HEK293 (cell line): Measurements from ENCODE around the gene SLC12A1.
A peak's percentile ranks its signal among the peaks of the same experiment; 100 is the strongest.

ENCODE experiments used
- CTCF ChIA-PET: fragments of 350-600 bp; formaldehyde crosslinking; extraction: SDS; loops from one replicate; lab custom pipeline; 2021; ENCODE audit warnings: antibody characterized with exemption; lab: Yijun Ruan, JAX
- POLR2A ChIA-PET: fragments of 300-600 bp; formaldehyde crosslinking; extraction: SDS; loops from one replicate; lab custom pipeline; 2020; ENCODE audit warnings: antibody characterized with exemption, inconsistent platforms; lab: Yijun Ruan, JAX
- H3K27ac ChIP-seq: fragments of 200-500 bp; sonication (Bioruptor generic); 2 replicates; pipeline ENCODE4 v1.5.1; 2014; ENCODE audit warnings: low read depth, low read length, control low read depth, inconsistent platforms; ENCODE audit errors: extremely low read depth
- H3K36me3 ChIP-seq, 2 experiments: fragments of 200-500 bp in 1 of 2; sonication (Bioruptor generic) in 1 of 2; 1 replicate in 1 of 2; 2 replicates in 1 of 2; pipeline ENCODE4 v1.5.1; 2014 to 2017; ENCODE audit warnings: inconsistent platforms in 2 of 2, low read length in 2 of 2; ENCODE audit not compliant: control insufficient read depth in 2 of 2, insufficient read depth in 1 of 2
- H3K4me1 ChIP-seq: fragments of 200-500 bp; sonication (Bioruptor generic); 2 replicates; pipeline ENCODE4 v1.5.1; 2014; ENCODE audit warnings: mild to moderate bottlenecking, low read length, inconsistent platforms; ENCODE audit not compliant: control insufficient read depth, insufficient read depth
- H3K4me3 ChIP-seq: 2 replicates; pipeline ENCODE4 v1.5.1; 2011; ENCODE audit warnings: low read depth, mild to moderate bottlenecking, control low read depth, low read length, moderate library complexity
- H3K9me3 ChIP-seq: fragments of 200-500 bp; sonication (Bioruptor generic); 2 replicates; pipeline ENCODE4 v1.5.1; 2014; ENCODE audit warnings: low read depth, low read length, inconsistent platforms; ENCODE audit not compliant: control insufficient read depth, insufficient read depth
- ATF2 ChIP-seq: fragments of 450-650 bp; formaldehyde crosslinking; IDR thresholded peaks from 2 replicates; pipeline ENCODE4 v1.5.1; 2016; ENCODE audit warnings: missing biosample characterization, missing genetic modification characterization, low read depth
- OVOL3 ChIP-seq: fragments of 450-650 bp; formaldehyde crosslinking; IDR thresholded peaks from 2 replicates; pipeline ENCODE4 v1.5.1; 2016; ENCODE audit warnings: missing biosample characterization, missing genetic modification characterization
- SP2 ChIP-seq: fragments of 450-650 bp; formaldehyde crosslinking; IDR thresholded peaks from 2 replicates; pipeline ENCODE4 v1.5.1; 2016; ENCODE audit warnings: missing biosample characterization, missing genetic modification characterization
- TCF7L2 ChIP-seq: IDR thresholded peaks from 2 replicates; pipeline ENCODE4 v1.6.1; 2011; ENCODE audit warnings: low read depth, mild to moderate bottlenecking, inconsistent platforms, low read length, moderate library complexity, borderline replicate concordance
- WT1 ChIP-seq: fragments of 450-650 bp; formaldehyde crosslinking; IDR thresholded peaks from 2 replicates; pipeline ENCODE4 v1.5.1; 2016; ENCODE audit warnings: missing biosample characterization, missing genetic modification characterization
- ZBTB17 ChIP-seq: fragments of 450-650 bp; formaldehyde crosslinking; IDR thresholded peaks from 2 replicates; pipeline ENCODE4 v1.5.1; 2016; ENCODE audit warnings: missing biosample characterization, missing genetic modification characterization
- ZBTB6 ChIP-seq: fragments of 450-650 bp; formaldehyde crosslinking; IDR thresholded peaks from 2 replicates; pipeline ENCODE4 v1.5.1; 2017; ENCODE audit warnings: missing biosample characterization, missing genetic modification characterization
- ZFP69B ChIP-seq: fragments of 450-650 bp; formaldehyde crosslinking; IDR thresholded peaks from 2 replicates; pipeline ENCODE4 v1.5.1; 2016; ENCODE audit warnings: missing biosample characterization, missing genetic modification characterization
- ZNF146 ChIP-seq: fragments of 450-650 bp; formaldehyde crosslinking; IDR thresholded peaks from 2 replicates; pipeline ENCODE4 v1.5.1; 2016; ENCODE audit warnings: missing biosample characterization, missing genetic modification characterization
- ZNF214 ChIP-seq: fragments of 450-650 bp; formaldehyde crosslinking; IDR thresholded peaks from 2 replicates; pipeline ENCODE4 v1.5.1; 2017; ENCODE audit warnings: missing biosample characterization, mild to moderate bottlenecking, missing genetic modification characterization, borderline replicate concordance
- ZNF24 ChIP-seq: fragments of 450-650 bp; formaldehyde crosslinking; IDR thresholded peaks from 2 replicates; pipeline ENCODE4 v1.5.1; 2016; ENCODE audit warnings: missing biosample characterization, missing genetic modification characterization
- ZNF280C ChIP-seq: fragments of 450-650 bp; formaldehyde crosslinking; IDR thresholded peaks from 2 replicates; pipeline ENCODE4 v1.5.1; 2016; ENCODE audit warnings: missing biosample characterization, missing genetic modification characterization
- ZNF335 ChIP-seq: fragments of 450-650 bp; formaldehyde crosslinking; conservative IDR thresholded peaks from 2 replicates; pipeline ENCODE4 v1.5.1; 2016; ENCODE audit warnings: missing biosample characterization, missing genetic modification characterization
- ZNF423 ChIP-seq: fragments of 450-650 bp; formaldehyde crosslinking; IDR thresholded peaks from 2 replicates; pipeline ENCODE4 v1.5.1; 2016; ENCODE audit warnings: missing biosample characterization, missing genetic modification characterization
- ZNF48 ChIP-seq: fragments of 450-650 bp; formaldehyde crosslinking; IDR thresholded peaks from 2 replicates; pipeline ENCODE4 v1.5.1; 2016; ENCODE audit warnings: missing biosample characterization, missing genetic modification characterization
- ZNF560 ChIP-seq: fragments of 450-650 bp; formaldehyde crosslinking; IDR thresholded peaks from 2 replicates; pipeline ENCODE4 v1.5.1; 2017; ENCODE audit warnings: missing biosample characterization, missing genetic modification characterization, borderline replicate concordance
- ZNF571 ChIP-seq: fragments of 450-650 bp; formaldehyde crosslinking; IDR thresholded peaks from 2 replicates; pipeline ENCODE4 v1.5.0; 2017; ENCODE audit warnings: missing biosample characterization, missing genetic modification characterization
- ZNF596 ChIP-seq: fragments of 450-650 bp; IDR thresholded peaks from 2 replicates; pipeline ENCODE4 v1.5.0; 2018; ENCODE audit warnings: missing biosample characterization, mild to moderate bottlenecking, missing genetic modification characterization, moderate library complexity
- ZNF629 ChIP-seq: fragments of 450-650 bp; formaldehyde crosslinking; IDR thresholded peaks from 2 replicates; pipeline ENCODE4 v1.5.1; 2017; ENCODE audit warnings: missing biosample characterization, missing genetic modification characterization
- TF ChIP-seq, protein P1 (sequence below): fragments of 450-650 bp; formaldehyde crosslinking; IDR thresholded peaks from 2 replicates; pipeline ENCODE4 v1.5.1; 2016; ENCODE audit warnings: missing biosample characterization, missing genetic modification characterization
- TF ChIP-seq, protein P2 (sequence below): fragments of 450-650 bp; formaldehyde crosslinking; IDR thresholded peaks from 2 replicates; pipeline ENCODE4 v1.5.1; 2017; ENCODE audit warnings: missing biosample characterization, missing genetic modification characterization
- TF ChIP-seq, protein P3 (sequence below): fragments of 450-650 bp; formaldehyde crosslinking; IDR thresholded peaks from 2 replicates; pipeline ENCODE4 v1.5.1; 2016; ENCODE audit warnings: missing biosample characterization, missing genetic modification characterization

SLC12A1 gene

DNA sequence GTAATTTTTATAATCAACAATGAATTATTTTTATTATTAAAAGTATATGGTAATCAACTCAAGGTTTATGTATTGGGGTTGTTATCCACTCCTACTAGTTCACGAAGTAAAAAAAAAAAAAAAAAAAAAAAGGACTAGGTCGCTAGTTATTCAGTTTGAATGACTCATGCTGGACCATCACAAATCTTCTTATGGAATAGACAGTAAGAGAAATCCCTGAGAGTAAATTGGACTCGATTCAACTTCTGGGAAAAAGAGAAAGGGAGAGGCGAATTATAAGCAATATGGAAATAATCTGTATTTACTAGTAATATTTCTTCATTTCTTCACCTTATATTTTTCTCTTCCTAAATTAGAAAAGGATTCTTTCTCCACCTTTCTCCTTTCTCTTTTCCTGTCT, 30.0 kb upstream of the SLC12A1 start:
- POLR2A ChIA-PET: no interaction called here
- no peaks in the 10 kb centered on the region; the same call in 1 of the 2 replicates for H3K9me3 ChIP-seq
- H3K4me3 ChIP-seq: no peak overlapping the region
- H3K27ac ChIP-seq: no peak overlapping the region
- no peaks in the 10 kb centered on the region for H3K36me3 ChIP-seq
- TF ChIP-seq ZNF571 (tag by site-specific recombination): no peak
- TF ChIP-seq ZBTB17 (tag by site-specific recombination): no peak
- CTCF ChIA-PET: no interaction called here
- no peaks in the 10 kb centered on the region for H3K4me1 ChIP-seq

DNA sequence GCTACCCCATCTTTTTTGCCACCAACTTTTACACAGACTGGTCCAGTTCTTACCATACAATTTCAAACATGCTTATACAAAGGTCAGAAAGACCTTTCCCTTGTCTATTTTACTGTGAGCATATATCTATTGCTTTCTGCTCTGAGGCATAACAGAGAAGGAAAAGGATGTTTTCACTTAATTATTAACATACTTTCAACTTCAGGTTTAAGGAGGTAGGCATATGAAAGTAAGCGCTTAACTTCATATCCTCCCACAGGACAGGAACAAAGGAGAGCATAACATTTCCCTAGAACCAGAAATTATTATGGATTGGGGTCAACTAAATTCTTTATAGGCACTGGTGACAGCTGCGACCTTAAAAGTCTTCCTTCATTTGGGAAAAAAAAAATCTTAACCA, 29.1 kb upstream of the SLC12A1 start:
- ChIA-PET CTCF (interaction anchor here (0.6 kb wide), 1 partner anchor 376 kb away, joined by 4 read pairs; no protein-coding TSS in a partner anchor), POLR2A (no interaction called here)
- H3K36me3 ChIP-seq: no peaks in the 10 kb centered on the region
- H3K4me1 ChIP-seq: no peaks in the 10 kb centered on the region
- H3K27ac ChIP-seq: no peak overlapping the region
- peak overlapping the region; percentile 60 for H3K4me3 ChIP-seq
- TF ChIP-seq ZNF214 (tag by site-specific recombination): no peak
- TF ChIP-seq, all 188 proteins: peak for 0
- no peaks in the 10 kb centered on the region; the same call in 1 of the 2 replicates for H3K9me3 ChIP-seq

GRCh38 chr15:48177383-48177765, 28.7 kb upstream of the SLC12A1 start:
- peak overlapping the region; percentile 60 for H3K4me3 ChIP-seq
- POLR2A ChIA-PET: no interaction called here
- TF ChIP-seq ZNF560 (tag by site-specific recombination): no peak
- TF ChIP-seq ATF2: peak; percentile 95
- peak; percentile 41 for TF ChIP-seq ZNF335 (tag by site-specific recombination)
- TF ChIP-seq WT1 (tag by site-specific recombination): peak; percentile 37; the same call in 1 of the 2 replicates
- no peak for TF ChIP-seq ZNF146 (tag by site-specific recombination)
- TF ChIP-seq ZNF24 (tag by site-specific recombination): no peak
- TF ChIP-seq ZNF629: 0 out of 2 replicates have a peak, but pooled peaks have one; percentile 26
- TF ChIP-seq, protein P1, sequence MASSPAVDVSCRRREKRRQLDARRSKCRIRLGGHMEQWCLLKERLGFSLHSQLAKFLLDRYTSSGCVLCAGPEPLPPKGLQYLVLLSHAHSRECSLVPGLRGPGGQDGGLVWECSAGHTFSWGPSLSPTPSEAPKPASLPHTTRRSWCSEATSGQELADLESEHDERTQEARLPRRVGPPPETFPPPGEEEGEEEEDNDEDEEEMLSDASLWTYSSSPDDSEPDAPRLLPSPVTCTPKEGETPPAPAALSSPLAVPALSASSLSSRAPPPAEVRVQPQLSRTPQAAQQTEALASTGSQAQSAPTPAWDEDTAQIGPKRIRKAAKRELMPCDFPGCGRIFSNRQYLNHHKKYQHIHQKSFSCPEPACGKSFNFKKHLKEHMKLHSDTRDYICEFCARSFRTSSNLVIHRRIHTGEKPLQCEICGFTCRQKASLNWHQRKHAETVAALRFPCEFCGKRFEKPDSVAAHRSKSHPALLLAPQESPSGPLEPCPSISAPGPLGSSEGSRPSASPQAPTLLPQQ (tag by site-specific recombination): peak; percentile 48; the same call in 1 of the 2 replicates
- TF ChIP-seq, protein P2, sequence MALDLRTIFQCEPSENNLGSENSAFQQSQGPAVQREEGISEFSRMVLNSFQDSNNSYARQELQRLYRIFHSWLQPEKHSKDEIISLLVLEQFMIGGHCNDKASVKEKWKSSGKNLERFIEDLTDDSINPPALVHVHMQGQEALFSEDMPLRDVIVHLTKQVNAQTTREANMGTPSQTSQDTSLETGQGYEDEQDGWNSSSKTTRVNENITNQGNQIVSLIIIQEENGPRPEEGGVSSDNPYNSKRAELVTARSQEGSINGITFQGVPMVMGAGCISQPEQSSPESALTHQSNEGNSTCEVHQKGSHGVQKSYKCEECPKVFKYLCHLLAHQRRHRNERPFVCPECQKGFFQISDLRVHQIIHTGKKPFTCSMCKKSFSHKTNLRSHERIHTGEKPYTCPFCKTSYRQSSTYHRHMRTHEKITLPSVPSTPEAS (tag by site-specific recombination): no peak
- TF ChIP-seq ZNF423 (tag by site-specific recombination): no peak
- no peak for TF ChIP-seq ZNF596 (tag by site-specific recombination)
- TF ChIP-seq TCF7L2: no peak
- TF ChIP-seq ZNF48 (tag by site-specific recombination): no peak
- TF ChIP-seq SP2 (tag by site-specific recombination): no peak
- TF ChIP-seq, protein P3, sequence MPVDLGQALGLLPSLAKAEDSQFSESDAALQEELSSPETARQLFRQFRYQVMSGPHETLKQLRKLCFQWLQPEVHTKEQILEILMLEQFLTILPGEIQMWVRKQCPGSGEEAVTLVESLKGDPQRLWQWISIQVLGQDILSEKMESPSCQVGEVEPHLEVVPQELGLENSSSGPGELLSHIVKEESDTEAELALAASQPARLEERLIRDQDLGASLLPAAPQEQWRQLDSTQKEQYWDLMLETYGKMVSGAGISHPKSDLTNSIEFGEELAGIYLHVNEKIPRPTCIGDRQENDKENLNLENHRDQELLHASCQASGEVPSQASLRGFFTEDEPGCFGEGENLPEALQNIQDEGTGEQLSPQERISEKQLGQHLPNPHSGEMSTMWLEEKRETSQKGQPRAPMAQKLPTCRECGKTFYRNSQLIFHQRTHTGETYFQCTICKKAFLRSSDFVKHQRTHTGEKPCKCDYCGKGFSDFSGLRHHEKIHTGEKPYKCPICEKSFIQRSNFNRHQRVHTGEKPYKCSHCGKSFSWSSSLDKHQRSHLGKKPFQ (tag by site-specific recombination): no peak
- no peak for TF ChIP-seq ZBTB6 (tag by site-specific recombination)
- TF ChIP-seq ZNF280C (tag by site-specific recombination): no peak
- no peak for TF ChIP-seq OVOL3
- peak; percentile 64 for TF ChIP-seq ZFP69B

More at GRCh38 chr15:48177383-48177765, 28.7 kb upstream of the SLC12A1 start:
- no peaks in the 10 kb centered on the region; the same call in 1 of the 2 replicates for H3K9me3 ChIP-seq
- peak overlapping the region; percentile 90 for H3K27ac ChIP-seq
- no peaks in the 10 kb centered on the region for H3K4me1 ChIP-seq
- H3K36me3 ChIP-seq: no peaks in the 10 kb centered on the region
- CTCF ChIA-PET: interaction anchor here (0.6 kb wide), 1 partner anchor 375 kb away, joined by 4 read pairs; no protein-coding TSS in a partner anchor
